Stimulated activated CD4-positive, alpha-beta T cell treated with anti-CD3 and anti-CD28 coated beads, Interleukin-1b, Interleukin-23, amount 100 ng/mL, for 24 hours (primary cell): ENCODE measurements around the gene DENND1A.
"Not testable (repeated sequence)": the region's sequence is repeated elsewhere in the genome, so short reads cannot be mapped to it uniquely, and the experiment has no call there.

Source experiments
- DNase-seq, 4 experiments: peaks; one replicate each; pipeline ENCODE4 v3.0.0-alpha.2; 2020; ENCODE audit warnings: low read depth in 4 of 4, low spot score in 1 of 4

Gene DENND1A

GRCh38 chr9:123445981-123446610 is 483.8 kb downstream of the DENND1A start:
- DNase-seq: no peak

- no peak for DNase-seq
Observed at GRCh38 chr9:123445116-123445515, 484.8 kb downstream of the DENND1A start.

- DNase-seq: no peak
Observed at GRCh38 chr9:123441769-123442168, 488.2 kb downstream of the DENND1A start.

- DNase-seq: no peak
Observed at GRCh38 chr9:123440256-123440655, 489.7 kb downstream of the DENND1A start.

- no peak for DNase-seq
Observed at GRCh38 chr9:123438821-123439220, 491.1 kb downstream of the DENND1A start.

DNA sequence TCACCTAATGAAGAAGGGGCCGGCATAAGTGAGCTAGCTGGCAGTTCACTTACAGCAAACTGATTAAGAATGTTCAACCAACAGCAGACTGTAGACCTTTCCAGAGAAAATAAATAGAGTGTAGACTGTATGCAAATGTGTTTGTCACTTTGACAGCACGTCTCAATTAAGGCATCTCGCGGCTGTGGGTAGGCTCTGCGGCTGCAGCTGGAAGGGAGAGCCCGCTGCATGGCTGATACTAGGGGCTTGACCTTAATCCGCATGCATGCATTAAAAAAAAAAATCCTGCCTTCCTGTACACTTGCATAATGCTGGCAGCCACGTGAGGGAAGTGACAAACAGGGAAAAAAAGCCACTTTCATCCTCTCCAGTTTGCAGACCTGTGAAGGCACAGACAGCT is 491.6 kb downstream of the DENND1A start:
- DNase-seq: no peak

DNA sequence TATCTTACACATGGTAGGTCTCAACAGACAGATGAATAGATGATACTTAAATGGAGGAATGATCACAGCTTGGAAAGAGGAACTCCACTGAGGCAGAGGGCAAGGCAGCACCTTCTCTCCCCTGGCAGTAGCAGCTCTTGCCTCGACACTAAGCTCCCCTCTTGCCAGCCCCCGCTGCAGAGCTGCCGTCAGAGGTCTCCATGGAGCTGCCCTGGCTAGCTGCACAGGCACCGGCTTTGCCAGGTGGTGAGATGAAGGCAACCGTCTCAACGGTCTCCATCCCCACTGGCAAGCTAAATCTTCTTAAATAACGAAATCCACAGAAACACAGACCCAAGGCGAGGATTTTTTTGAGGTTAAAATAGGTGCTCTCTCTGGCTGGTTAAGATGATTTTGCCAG is 492.7 kb downstream of the DENND1A start:
- DNase-seq: no peak

- DNase-seq: no peak
Observed at GRCh38 chr9:123435471-123435870, 494.5 kb downstream of the DENND1A start.

- DNase-seq: no peak
Observed at GRCh38 chr9:123434619-123435240, 495.2 kb downstream of the DENND1A start.

DNA sequence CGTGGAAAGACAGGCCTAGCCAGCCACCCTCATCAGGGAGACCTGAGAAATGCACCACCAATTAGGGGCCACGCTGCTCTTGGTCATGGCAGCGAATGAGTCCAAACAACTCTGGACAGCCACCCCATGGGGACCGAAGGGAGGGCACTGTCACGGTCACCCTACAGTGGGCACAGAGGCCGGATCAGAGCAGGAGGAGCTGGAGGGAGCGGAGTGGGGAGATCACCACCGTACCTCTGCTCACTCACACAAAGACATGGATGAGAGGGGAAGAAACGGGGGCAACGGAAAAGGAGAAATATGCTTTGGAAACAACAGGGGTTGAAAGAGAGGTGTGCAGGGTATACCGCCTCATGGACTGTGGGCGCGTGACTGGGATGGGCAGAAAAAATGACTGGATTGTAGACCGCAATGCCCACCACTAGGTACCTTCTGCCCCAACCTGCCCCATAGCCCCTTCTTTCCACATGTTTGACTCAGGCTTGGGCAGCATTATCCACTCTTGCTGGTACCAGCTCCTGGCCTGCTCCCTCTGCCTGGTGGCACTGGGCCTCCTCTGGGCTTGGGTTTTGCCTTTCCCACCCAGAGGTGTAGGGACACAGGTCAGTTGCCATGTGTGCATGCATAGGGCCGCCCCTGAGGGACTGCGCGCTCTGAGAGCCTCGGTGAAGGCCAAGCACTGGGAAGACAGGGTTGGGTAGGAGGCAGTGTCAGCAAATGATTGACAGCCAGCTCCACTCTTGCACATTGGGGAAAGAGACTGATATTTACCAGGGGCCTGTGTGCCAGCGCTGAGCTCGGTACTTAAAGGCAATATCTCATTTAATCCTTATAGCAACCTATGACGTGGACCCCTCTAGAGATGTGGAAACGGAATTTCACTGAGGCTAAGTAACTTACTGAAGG is 497.3 kb downstream of the DENND1A start:
- DNase-seq: no peak

GRCh38 chr9:123431581-123431980 is 498.3 kb downstream of the DENND1A start:
- no peak for DNase-seq

DNA sequence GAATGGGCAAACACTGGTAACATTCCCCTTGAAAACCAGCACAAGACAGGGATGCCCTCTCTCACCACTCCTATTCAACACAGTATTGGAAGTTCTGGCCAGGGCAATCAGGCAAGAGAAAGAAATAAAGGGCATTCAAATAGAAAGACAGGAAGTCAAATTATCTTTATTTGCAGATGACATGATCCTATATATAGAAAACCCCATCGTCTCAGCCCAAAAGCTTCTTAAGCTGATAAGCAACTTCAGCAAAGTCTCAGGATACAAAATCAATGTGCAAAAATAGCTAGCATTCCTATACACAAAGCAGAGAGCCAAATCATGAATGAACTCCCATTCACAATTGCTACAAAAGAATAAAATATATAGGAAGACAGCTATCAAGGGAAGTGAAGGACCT is 501.5 kb downstream of the DENND1A start:
- DNase-seq: not testable (repeated sequence)

DNA sequence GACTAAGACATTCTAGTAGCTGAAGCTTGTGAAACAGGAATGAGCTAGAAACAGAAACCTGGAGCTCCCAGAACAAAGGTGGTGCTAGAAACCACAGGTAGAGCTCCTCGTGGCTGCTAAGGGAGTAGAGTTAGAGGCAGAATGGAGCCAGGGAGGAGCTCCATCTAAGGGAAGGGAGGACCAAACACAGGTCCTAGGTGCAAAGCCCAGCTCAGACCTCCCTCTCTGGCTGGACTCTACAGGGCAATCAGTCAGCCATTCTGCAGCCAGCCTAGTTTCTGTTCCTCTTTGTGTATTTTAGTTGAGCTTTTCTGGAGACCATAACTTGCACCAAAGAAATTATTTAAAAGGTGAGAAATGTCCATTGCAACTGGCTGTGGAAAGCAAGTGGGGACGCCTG is 503.5 kb downstream of the DENND1A start:
- no peak for DNase-seq

- no peak for DNase-seq
Observed at GRCh38 chr9:123425836-123426365, 504.0 kb downstream of the DENND1A start.

GRCh38 chr9:123425261-123425821 is 504.6 kb downstream of the DENND1A start:
- DNase-seq: no peak

DNA sequence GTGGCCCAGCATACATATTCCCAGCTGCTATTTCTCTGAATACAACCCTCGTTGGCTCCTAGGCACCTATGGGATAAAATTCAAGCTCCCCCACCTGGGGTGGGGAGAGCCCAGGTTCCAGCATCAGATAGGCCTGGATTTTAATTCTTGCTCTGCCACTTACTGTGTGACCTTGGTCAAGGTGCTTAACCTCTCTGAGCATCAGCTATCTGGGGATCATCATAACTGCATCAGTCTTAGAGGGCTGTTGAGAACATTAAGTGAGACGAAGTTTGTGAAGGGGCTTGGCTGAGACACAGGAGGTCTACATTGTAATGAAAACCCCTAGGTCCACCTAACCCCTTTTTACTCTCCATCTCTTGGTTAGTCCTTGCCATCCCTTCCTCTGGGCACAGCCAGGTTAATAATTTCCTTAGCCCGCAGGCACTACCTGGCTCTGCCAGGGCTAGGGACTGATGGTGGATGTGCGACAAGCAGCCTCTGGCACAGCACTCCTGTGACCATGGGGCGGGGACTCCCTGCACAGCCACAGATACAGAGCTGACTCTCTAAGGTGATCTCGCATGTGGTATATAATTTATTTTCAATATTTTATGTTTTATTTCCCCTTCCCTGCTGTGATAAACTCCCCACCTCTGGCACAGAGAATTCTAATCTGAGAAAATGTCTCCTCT is 505.2 kb downstream of the DENND1A start:
- no peak for DNase-seq

DNA sequence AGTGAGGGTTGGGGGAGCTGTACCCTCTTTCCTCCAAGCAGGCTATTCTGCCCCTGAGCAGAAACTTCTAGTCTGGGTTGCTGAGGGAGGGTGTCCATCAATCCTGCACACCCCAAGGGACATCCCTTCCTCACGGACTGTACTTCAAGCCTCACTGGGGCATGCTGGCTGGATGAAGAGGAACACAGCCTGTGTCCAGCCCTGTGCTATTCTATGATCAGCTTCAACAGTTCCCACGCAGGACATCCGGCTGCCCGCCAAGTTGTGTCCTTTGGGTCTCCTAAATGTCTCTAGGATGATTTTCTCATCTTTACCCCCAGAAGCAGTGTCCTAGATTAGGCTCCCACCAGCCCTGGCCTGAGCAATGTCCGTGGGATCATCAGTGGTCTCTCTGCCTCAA is 505.8 kb downstream of the DENND1A start:
- no peak for DNase-seq

GRCh38 chr9:123423311-123423640 is 506.6 kb downstream of the DENND1A start:
- DNase-seq: no peak

DNA sequence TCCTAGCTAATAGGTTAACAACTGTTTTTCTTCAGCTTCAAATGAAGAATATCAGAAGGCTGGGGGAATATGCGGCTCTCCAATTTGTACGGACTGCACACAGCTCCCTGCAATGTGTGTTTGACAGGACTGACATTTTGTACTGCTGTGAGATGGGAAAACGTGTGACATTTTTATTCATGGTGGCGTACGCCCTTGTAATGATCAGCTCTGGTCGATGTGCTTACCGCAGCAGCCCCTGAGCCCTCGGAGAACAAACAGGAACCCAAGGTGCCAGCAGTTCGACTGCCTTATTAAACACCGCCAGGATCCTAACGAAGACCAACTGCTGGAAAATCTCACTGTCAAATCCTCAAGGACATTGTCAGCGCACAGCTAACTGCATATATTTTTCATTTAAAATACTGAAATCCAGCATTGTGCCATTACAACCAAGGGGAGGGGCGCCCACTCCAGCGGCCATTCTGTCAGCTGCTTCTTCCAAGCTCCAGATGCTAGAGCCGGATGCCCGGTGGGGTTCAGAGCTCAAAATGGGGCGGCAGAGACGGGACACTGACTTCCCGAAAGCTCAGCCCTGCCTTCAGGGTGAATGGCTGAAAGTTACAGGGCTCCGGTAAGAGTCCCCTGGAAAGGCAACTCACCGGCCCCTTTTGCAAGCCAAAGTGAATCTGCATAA is 507.2 kb downstream of the DENND1A start:
- no peak for DNase-seq

DNA sequence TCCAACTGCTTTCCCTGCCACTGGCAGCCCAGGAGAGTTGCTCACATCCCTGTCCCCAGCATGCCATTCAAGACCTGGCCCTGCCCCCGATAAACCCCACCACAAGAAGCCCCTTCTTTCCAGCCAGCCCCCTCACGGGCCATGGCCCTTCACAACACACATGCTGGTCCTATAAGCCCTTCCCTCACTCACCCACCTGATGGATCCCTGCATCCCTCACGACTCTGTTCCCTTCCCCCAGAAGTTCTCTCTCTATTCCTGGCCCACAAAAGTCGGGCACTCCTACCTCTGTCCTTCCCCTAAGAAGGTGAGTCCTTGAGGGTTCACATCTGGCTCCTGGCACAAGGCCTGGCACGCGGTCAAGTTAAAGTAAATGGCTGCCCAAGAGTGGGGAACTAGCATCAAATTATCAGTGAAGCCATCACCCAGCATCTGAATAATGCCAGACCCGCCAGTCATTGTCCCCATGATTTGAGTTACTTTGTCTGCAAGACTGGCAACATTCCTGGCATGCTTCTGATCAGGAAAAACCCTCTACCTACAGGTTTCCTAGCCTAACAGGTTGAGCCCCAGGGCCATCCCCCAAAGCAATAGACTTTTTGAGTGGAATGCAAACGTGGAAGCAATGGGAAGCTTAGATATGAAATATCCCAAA is 508.0 kb downstream of the DENND1A start:
- no peak for DNase-seq
